ENCODE measurements around the gene SLC35F3. TPM values are rescaled to one million over a fixed set of nuclear protein-coding genes. Genes with fewer than 3 reads are reported as not detected.

The SLC35F3 gene
- 3.9 to 5.3 TPM (median 5.1 TPM) in 5 replicates for total RNA-seq (2022; extraction: Qiagen RNA extraction)

DNA sequence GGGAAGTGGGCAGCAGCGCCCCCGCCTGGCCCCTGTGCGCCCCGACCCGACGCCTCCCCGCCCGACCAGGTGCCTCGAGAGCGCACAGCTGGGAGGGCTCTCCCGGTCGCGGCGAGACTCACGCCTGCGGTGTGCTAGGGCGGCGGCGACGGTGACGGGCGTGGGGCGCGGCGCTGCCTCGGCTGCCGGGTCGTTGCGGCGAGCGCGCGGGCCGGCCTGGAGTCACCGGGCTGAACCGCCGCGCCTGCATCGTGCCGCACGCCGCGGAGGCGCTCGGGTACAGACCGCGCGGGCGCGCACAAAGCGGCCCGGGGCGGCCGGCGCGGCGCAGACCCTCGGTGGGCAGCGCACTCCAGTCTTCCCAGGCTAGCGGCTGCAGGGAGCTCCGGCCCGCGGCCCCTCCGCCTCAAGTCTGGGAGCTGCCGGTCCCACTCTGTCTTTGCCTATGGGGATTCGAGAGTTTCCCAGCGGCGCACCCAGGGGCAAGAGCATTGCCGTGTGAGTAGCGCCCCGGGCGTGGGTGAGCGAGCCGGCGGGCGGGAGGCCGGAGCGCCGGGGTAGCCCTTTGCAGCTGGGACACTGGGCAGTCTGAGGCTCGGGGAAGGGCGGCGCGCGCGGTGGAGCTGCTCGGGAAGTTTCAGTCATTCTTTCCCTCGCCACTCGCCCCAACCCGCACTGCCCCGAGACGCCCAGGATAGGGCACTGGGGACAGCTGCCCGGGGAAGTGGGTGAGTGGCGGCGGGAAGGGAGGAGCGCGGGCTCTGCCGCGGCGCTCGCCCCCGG lies at the start of gene SLC35F3:
SLC35F3 (plus strand) TSS at position 44 of the 783 bp plus-strand sequence.

DNA sequence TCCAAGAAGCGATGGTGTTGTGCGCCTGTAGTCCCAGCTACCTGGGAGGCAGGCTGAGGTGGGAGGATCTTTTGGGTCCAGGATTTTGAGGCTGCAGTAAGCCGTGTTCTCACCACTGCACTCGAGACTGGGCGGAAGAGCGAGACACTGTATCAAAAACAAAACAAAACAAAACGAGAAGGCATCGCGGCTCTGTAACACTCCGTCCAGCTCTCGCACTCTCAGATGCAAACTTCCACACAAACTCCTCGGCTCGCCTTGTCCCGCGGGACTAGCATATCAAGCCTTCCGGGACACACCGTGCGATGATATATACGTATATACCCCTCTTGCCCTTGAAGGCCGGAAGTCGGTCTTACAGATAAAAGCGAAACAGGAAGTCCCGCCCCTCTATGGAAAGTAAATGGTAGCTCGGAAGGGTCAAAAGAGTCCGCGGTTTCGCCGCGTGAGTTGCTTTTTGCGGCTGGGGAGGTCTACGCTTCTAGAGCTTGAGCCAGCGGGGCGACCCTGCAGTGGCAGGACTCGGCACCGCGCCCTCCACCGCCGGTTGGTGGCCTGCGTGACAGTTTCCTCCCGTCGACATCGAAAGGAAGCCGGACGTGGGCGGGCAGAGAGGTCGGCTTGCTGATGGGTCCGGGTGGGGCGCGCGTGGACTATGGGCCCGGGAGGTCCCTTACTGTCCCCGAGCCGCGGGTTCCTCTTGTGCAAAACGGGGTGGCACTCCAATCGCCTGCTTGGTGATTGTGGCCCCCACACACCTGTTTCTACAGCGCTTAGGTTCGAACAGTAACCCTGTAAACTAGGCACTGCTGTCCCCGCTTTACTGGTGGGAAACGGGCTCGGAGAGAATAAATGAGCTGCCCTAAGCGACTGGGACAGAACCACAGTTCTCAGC lies 468.8 kb downstream of the SLC35F3 start, which contains the start of gene COA6:
COA6 (plus strand) TSS at position 393 of the 895 bp plus-strand sequence; CDS start at position 404, 11 bp downstream.

